HepG2 (cell line): ENCODE results near the gene SLCO3A1. TPM values are rescaled to one million over a fixed set of nuclear protein-coding genes. Genes with fewer than 3 reads are reported as not detected.

Experiments
- ATAC-seq: fragments of 200-7000 bp; cut with Tn5 transposase; 3 replicates; pipeline ENCODE4 v1.9.1; 2020; ENCODE audit warnings: mild to moderate bottlenecking, moderate library complexity
- BruUV-seq: library from RNA; stranded (reverse); fragments of 400-500 nt; replicated peaks from 2 replicates; lab custom pipeline; 2021; lab: Mats Ljungman, UMichigan
- CTCF ChIA-PET: fragments of 300-600 bp; formaldehyde crosslinking; extraction: SDS; loops from one replicate; lab custom pipeline; 2021; ENCODE audit warnings: low total read pairs, inconsistent platforms, low intra/inter-chr PET ratio; lab: Yijun Ruan, JAX
- POLR2A ChIA-PET: fragments of 350-600 bp; sonication (Branson Sonifier 250); formaldehyde crosslinking; loops from one replicate; lab custom pipeline; 2020; ENCODE audit warnings: antibody characterized with exemption, inconsistent platforms; lab: Yijun Ruan, JAX
- DNase-seq: peaks from one replicate; pipeline ENCODE4 v3.0.0-alpha.2; 2015; ENCODE audit warnings: low spot score
- FAIRE-seq: peaks from 3 replicates; lab custom pipeline; 2011; peaks lifted over from hg19 to GRCh38; lab: Jason Lieb, UNC
- H2AFZ ChIP-seq: one replicate; pipeline ENCODE4 v1.6.1; 2011; ENCODE audit warnings: low read length, inconsistent platforms
- H3K27ac ChIP-seq: fragments of 300-600 bp; 3 replicates; pipeline ENCODE4 v1.8.0; 2011; ENCODE audit warnings: mixed run types, mild to moderate bottlenecking, mixed read lengths, low read length, inconsistent platforms; ENCODE audit not compliant: insufficient read depth; ENCODE audit errors: extremely low read length
- H3K27me3 ChIP-seq, 2 experiments: fragments of 200-600 bp in 1 of 2; 2 replicates in 1 of 2; 3 replicates in 1 of 2; pipeline versions ENCODE4 v1.6.0 to v1.8.0; 2011; ENCODE audit warnings: low read length in 2 of 2, mild to moderate bottlenecking in 2 of 2, moderate library complexity in 2 of 2, inconsistent platforms in 1 of 2; ENCODE audit not compliant: insufficient read depth in 2 of 2, control insufficient read depth in 1 of 2
- H3K36me3 ChIP-seq, 2 experiments: fragments of 200-600 bp in 1 of 2; replicated peaks in 1 of 2; 2 replicates in 1 of 2; 3 replicates in 1 of 2; pipeline versions ENCODE4 v1.5.1 to v1.8.0; 2011; ENCODE audit warnings: low read length in 2 of 2, inconsistent platforms in 1 of 2; ENCODE audit not compliant: insufficient read depth in 2 of 2, control insufficient read depth in 1 of 2
- H3K4me1 ChIP-seq: 2 replicates; pipeline ENCODE4 v1.5.1; 2012; ENCODE audit warnings: low read length, inconsistent platforms; ENCODE audit not compliant: insufficient read depth
- H3K4me2 ChIP-seq: 2 replicates; pipeline ENCODE4 v1.6.0; 2011; ENCODE audit warnings: low read depth, low read length, inconsistent platforms
- H3K4me3 ChIP-seq, 3 experiments: fragments of 200-600 bp in 1 of 3; sonication (generic), shearing (Covaris generic) in 1 of 3; replicated peaks in 1 of 3; 2 replicates each; pipeline ENCODE4 v1.5.1; 2011 to 2016; ENCODE audit warnings: low read length in 3 of 3, inconsistent platforms in 2 of 3, low read depth in 2 of 3, mild to moderate bottlenecking in 2 of 3, control low read depth in 1 of 3, mixed read lengths in 1 of 3; ENCODE audit not compliant: insufficient read depth in 1 of 3
- H3K79me2 ChIP-seq: one replicate; pipeline ENCODE4 v1.6.1; 2011; ENCODE audit warnings: low read length, inconsistent platforms; ENCODE audit not compliant: insufficient read depth
- H3K9ac ChIP-seq: 2 replicates; pipeline ENCODE4 v1.6.0; 2011; ENCODE audit warnings: mild to moderate bottlenecking, low read depth, low read length, inconsistent platforms; ENCODE audit not compliant: insufficient read depth
- H3K9me3 ChIP-seq: 2 replicates; pipeline ENCODE4 v1.5.1; 2012; ENCODE audit warnings: mild to moderate bottlenecking, low read length
- H4K20me1 ChIP-seq: 2 replicates; pipeline ENCODE4 v1.6.0; 2011; ENCODE audit warnings: inconsistent platforms, mild to moderate bottlenecking, low read length, moderate library complexity; ENCODE audit not compliant: insufficient read depth
- CHD4 ChIP-seq: fragments of 200-600 bp; sonication (generic); IDR thresholded peaks from 2 replicates; pipeline ENCODE4 v1.7.0; 2017; ENCODE audit warnings: mild to moderate bottlenecking, low read length, borderline replicate concordance
- DR1 ChIP-seq: sonication (generic); formaldehyde crosslinking; IDR thresholded peaks from 2 replicates; pipeline ENCODE4 v1.8.0; 2021; ENCODE audit warnings: mild to moderate bottlenecking, missing genetic modification reagents, inconsistent platforms
- HNRNPLL ChIP-seq: fragments of 200-400 bp; formaldehyde crosslinking; IDR thresholded peaks from 2 replicates; pipeline ENCODE4 v1.6.1; 2017; ENCODE audit warnings: mild to moderate bottlenecking, low read depth, low read length; ENCODE audit not compliant: poor library complexity, severe bottlenecking
- KLF16 ChIP-seq, 2 experiments: sonication (generic) in 1 of 2; formaldehyde crosslinking in 1 of 2; IDR thresholded peaks; 2 replicates each; pipeline versions ENCODE4 v1.6.1 to v1.8.0; 2016 to 2023; ENCODE audit warnings: missing genetic modification reagents in 2 of 2, missing compliant biosample characterization in 1 of 2
- NR2F6 ChIP-seq, 2 experiments: IDR thresholded peaks; 2 replicates each; pipeline ENCODE4 v1.6.1; 2016; ENCODE audit warnings: antibody characterized with exemption in 1 of 2, mild to moderate bottlenecking in 1 of 2
- SP4 ChIP-seq: sonication (generic); formaldehyde crosslinking; IDR thresholded peaks from 2 replicates; pipeline ENCODE4 v1.8.1; 2023; ENCODE audit warnings: mild to moderate bottlenecking, missing genetic modification reagents
- TAF15 ChIP-seq: fragments of 200-400 bp; formaldehyde crosslinking; IDR thresholded peaks from one replicate; pipeline ENCODE4 v1.6.1; 2018; ENCODE audit warnings: mild to moderate bottlenecking, low read depth, low read length; ENCODE audit not compliant: poor library complexity, severe bottlenecking
- TARDBP ChIP-seq: sonication (generic); formaldehyde crosslinking; IDR thresholded peaks from 2 replicates; pipeline ENCODE4 v1.8.0; 2022; ENCODE audit warnings: mild to moderate bottlenecking, missing genetic modification reagents
- WIZ ChIP-seq: sonication (generic); formaldehyde crosslinking; IDR thresholded peaks from 2 replicates; pipeline ENCODE4 v1.5.1; 2020; ENCODE audit warnings: mild to moderate bottlenecking, missing genetic modification reagents
- ZBTB7A ChIP-seq: sonication (generic); formaldehyde crosslinking; IDR thresholded peaks from 2 replicates; pipeline ENCODE4 v1.8.0; 2022; ENCODE audit warnings: mild to moderate bottlenecking, missing genetic modification reagents
- ZNF234 ChIP-seq: sonication (generic); formaldehyde crosslinking; conservative IDR thresholded peaks from 2 replicates; pipeline ENCODE4 v1.5.1; 2020; ENCODE audit warnings: mild to moderate bottlenecking, missing genetic modification reagents
- ZNF432 ChIP-seq: sonication (generic); formaldehyde crosslinking; IDR thresholded peaks from 2 replicates; pipeline ENCODE4 v1.5.0; 2020; ENCODE audit warnings: missing genetic modification reagents, mild to moderate bottlenecking, borderline replicate concordance
- WGBS: methylation state at CpG from one replicate; pipeline ENCODE4 v1.1.6; 2017; ENCODE audit warnings: low lambda C conversion rate; 5-methylcytosine and 5-hydroxymethylcytosine counted together
- in situ Hi-C: cut with HindIII; loops from 2 replicates; pipeline ENCODE4 v1.10.0; 2017; ENCODE audit warnings: low pct_unique_long_range_greater_than_20kb; ENCODE audit not compliant: extremely low pct_ligation_motif_present
- intact Hi-C: fragments of 100-400 bp; cut with micrococcal nuclease; formaldehyde crosslinking; loops from one replicate; pipeline ENCODE4 v1.10.0; 2022; ENCODE audit not compliant: unreplicated experiment
- polyA plus RNA-seq, 8 experiments: library from polyadenylated mRNA; depleted of rRNA in 3 of 8; stranded (reverse) in 7 of 8; unstranded in 1 of 8; fragments of >200 nt; fragmentation: Illumina TruSeq in 4 of 8; extraction: Trizol in 4 of 8; gene quantifications; 2 replicates each; pipeline versions ENCODE4 v1.2.1 to v1.2.3, GENCODE V29; 2011 to 2016; ENCODE audit warnings: low read depth in 4 of 8, missing spikeins in 1 of 8, mixed read lengths in 1 of 8; ENCODE audit not compliant: insufficient read depth in 1 of 8
- total RNA-seq, 5 experiments: library from RNA; depleted of rRNA; stranded (reverse); fragments of >200 nt; fragmentation: Illumina TruSeq; extraction: Trizol; gene quantifications; 2 replicates each; pipeline ENCODE4 v1.2.3, GENCODE V29; 2016; ENCODE audit warnings: low read depth in 1 of 5
- TF ChIP-seq, protein P1 (sequence below): IDR thresholded peaks from 2 replicates; pipeline ENCODE4 v1.6.1; 2012; ENCODE audit warnings: low read length, improper control_type of control experiment

The SLCO3A1 gene
- total and polyA plus RNA-seq, 2 of the 13 experiments (the other 11 are each of a cell fraction or from before 2014, with no cell fraction given) = 0.02 TPM; not detected in 1

DNA sequence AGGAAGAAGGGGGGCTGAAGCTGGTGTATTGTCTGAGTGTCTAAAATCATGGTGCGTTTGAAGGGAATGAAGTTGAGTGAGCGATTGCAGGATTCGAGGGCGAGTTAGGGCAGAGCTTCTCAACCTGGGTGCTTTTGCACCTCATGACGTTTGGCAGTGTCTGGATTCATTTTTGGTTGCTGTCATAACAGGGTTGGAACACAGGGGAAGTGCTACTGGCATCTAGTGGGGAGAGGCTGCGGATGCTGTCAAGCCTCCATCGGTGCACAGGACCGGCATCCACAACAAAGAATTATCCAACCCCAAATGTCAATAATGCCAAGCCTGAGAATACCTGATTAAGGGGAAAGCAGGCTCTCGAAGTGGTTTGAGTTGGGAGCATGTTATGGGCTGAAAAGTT, 120.0 kb downstream of the SLCO3A1 start:
- intact Hi-C loops (no loop called here), in situ Hi-C loops (no loop called here)
- Histone ChIP-seq H2AFZ (no peak overlapping the region), H3K4me1 (no peaks in the 10 kb centered on the region), H3K36me3 (no peaks in the 10 kb centered on the region), H3K27me3 (no peaks in the 10 kb centered on the region; a peak in 3 of 5 replicates), H3K27ac (no peak overlapping the region), H3K9me3 (no peaks in the 10 kb centered on the region; the same call in none of the 2 replicates), H3K4me2 (no peak overlapping the region), H3K4me3 (no peak overlapping the region), H4K20me1 (no peaks in the 10 kb centered on the region), H3K9ac (no peak overlapping the region), H3K79me2 (no peaks in the 10 kb centered on the region)
- ChIA-PET CTCF (no interaction called here), POLR2A (no interaction called here)
- FAIRE-seq (no peak), DNase-seq (no peak), ATAC-seq (no peak)
- no TSS peak for BruUV-seq
- WGBS = 27% methylated on average over 9 of the region's 9 CpGs
- TF ChIP-seq ZNF234 = no peak
- TF ChIP-seq HNRNPLL = no peak

DNA sequence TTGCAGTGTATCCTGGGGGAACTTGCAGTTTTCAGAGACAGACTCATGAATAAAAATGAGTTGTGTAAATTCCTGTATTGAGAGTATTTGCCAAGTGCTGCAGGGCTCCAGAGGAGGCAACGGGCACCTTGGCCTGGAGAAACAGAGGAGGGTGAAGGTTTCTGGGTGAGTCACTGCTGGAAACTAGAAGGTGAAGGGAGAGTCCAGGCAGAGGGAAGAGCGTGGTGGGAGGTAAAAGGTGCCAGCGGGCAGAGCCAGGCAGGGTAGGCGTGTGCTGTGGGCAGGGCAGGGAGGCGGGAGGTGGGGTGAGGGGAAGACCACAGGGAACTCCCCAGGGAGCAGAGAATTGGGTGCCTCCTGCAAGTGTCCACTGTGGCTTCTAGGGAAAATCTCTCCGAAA, 120.8 kb downstream of the SLCO3A1 start:
- ATAC-seq (no peak), FAIRE-seq (no peak), DNase-seq (no peak)
- no peaks in the 10 kb centered on the region; the same call in none of the 2 replicates for H3K9me3 ChIP-seq
- in situ Hi-C loops (no loop called here), intact Hi-C loops (no loop called here)
- WGBS = 16% methylated on average over 6 of the region's 6 CpGs
- POLR2A ChIA-PET = no interaction called here
- H4K20me1 ChIP-seq = no peaks in the 10 kb centered on the region
- no peak overlapping the region for H2AFZ ChIP-seq
- H3K9ac ChIP-seq = no peak overlapping the region
- no TSS peak for BruUV-seq
- H3K4me2 ChIP-seq = no peak overlapping the region
- CTCF ChIA-PET = no interaction called here
- no peaks in the 10 kb centered on the region; a peak in 2 of 5 replicates for H3K27me3 ChIP-seq
- H3K79me2 ChIP-seq = no peaks in the 10 kb centered on the region
- no peaks in the 10 kb centered on the region for H3K4me1 ChIP-seq
- H3K4me3 ChIP-seq = no peak overlapping the region
- H3K27ac ChIP-seq = no peak overlapping the region
- no peaks in the 10 kb centered on the region for H3K36me3 ChIP-seq
- TF ChIP-seq CHD4 (no peak), ZNF432 (CRISPR knock-in tag) (no peak), NR2F6 (IDR thresholded peaks at IDR 0.05) (no peak), NR2F6 (CRISPR knock-in tag; IDR thresholded peaks at IDR 0.05) (no peak), TAF15 (no peak), SP4 (CRISPR knock-in tag) (no peak), KLF16 (CRISPR knock-in tag; IDR thresholded peaks at IDR 0.05) (no peak), ZBTB7A (no peak), DR1 (CRISPR knock-in tag) (no peak), WIZ (no peak), TARDBP (CRISPR knock-in tag) (no peak)
- TF ChIP-seq, protein P1, sequence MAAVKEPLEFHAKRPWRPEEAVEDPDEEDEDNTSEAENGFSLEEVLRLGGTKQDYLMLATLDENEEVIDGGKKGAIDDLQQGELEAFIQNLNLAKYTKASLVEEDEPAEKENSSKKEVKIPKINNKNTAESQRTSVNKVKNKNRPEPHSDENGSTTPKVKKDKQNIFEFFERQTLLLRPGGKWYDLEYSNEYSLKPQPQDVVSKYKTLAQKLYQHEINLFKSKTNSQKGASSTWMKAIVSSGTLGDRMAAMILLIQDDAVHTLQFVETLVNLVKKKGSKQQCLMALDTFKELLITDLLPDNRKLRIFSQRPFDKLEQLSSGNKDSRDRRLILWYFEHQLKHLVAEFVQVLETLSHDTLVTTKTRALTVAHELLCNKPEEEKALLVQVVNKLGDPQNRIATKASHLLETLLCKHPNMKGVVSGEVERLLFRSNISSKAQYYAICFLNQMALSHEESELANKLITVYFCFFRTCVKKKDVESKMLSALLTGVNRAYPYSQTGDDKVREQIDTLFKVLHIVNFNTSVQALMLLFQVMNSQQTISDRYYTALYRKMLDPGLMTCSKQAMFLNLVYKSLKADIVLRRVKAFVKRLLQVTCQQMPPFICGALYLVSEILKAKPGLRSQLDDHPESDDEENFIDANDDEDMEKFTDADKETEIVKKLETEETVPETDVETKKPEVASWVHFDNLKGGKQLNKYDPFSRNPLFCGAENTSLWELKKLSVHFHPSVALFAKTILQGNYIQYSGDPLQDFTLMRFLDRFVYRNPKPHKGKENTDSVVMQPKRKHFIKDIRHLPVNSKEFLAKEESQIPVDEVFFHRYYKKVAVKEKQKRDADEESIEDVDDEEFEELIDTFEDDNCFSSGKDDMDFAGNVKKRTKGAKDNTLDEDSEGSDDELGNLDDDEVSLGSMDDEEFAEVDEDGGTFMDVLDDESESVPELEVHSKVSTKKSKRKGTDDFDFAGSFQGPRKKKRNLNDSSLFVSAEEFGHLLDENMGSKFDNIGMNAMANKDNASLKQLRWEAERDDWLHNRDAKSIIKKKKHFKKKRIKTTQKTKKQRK = no peak
